Erythroblast (primary cell): ENCODE data around the gene NSFL1C.

ENCODE experiments used
- GATA1 ChIP-seq: IDR thresholded peaks from 2 replicates; pipeline ENCODE4 v1.6.1; 2011; ENCODE audit warnings: low read depth, mild to moderate bottlenecking, control low read depth, low read length, moderate library complexity
- POLR2A ChIP-seq: IDR thresholded peaks from 2 replicates; pipeline ENCODE4 v1.6.1; 2011; ENCODE audit warnings: mild to moderate bottlenecking, low read length

- TF ChIP-seq POLR2A: no peak
- TF ChIP-seq GATA1: no peak
Observed at GRCh38 chr20:1462001-1462400, 4.6 kb downstream of the NSFL1C start.
